T-cell (primary cell): ENCODE results near the gene OR4D9. TPM values are rescaled to one million over a fixed set of nuclear protein-coding genes. Genes with fewer than 3 reads are reported as not detected.
"Not testable (repeated sequence)": the region's sequence is repeated elsewhere in the genome, so short reads cannot be mapped to it uniquely, and the experiment has no call there.

ENCODE experiments used
- ATAC-seq, 4 experiments: fragments of 200-7000 bp in 3 of 4; fragments of 150-1000 bp in 1 of 4; cut with Tn5 transposase; replicated peaks in 1 of 4; 1 replicate in 3 of 4; 2 replicates in 1 of 4; pipeline ENCODE4 v1.10.0; 2021; ENCODE audit warnings: moderate library complexity in 3 of 4, mild to moderate bottlenecking in 2 of 4, moderate number of reproducible peaks in 1 of 4
- CTCF ChIA-PET, 2 donors: fragments of 300-600 bp; sonication (Branson Sonifier 250); formaldehyde crosslinking; loops; one replicate each; lab custom pipeline; 2022; ENCODE audit warnings: antibody characterized with exemption in 2 of 2; lab: Charles Lee
- POLR2A ChIA-PET, 2 donors: fragments of 300-600 bp; sonication (Branson Sonifier 250); formaldehyde crosslinking; loops; one replicate each; lab custom pipeline; 2022; ENCODE audit warnings: antibody characterized with exemption in 2 of 2; lab: Charles Lee
- DNase-seq, 35 experiments: peaks; one replicate each; pipeline versions ENCODE4 v3.0.0 to v3.0.0-alpha.2; 2013 to 2023
- H3K27ac ChIP-seq: one replicate; pipeline ENCODE4 v1.5.1; 2013; ENCODE audit warnings: low read length
- H3K27me3 ChIP-seq, 2 experiments: replicated peaks in 1 of 2; 1 replicate in 1 of 2; 2 replicates in 1 of 2; pipeline versions ENCODE4 v1.6.1 to v1.7.0; 2013; ENCODE audit warnings: low read length in 1 of 2, mixed read lengths in 1 of 2; ENCODE audit not compliant: control insufficient read depth in 2 of 2, insufficient read depth in 2 of 2; ENCODE audit errors: extremely low read depth in 1 of 2
- H3K36me3 ChIP-seq, 2 donors: 1 replicate in 1 of 2; 2 replicates in 1 of 2; pipeline versions ENCODE4 v1.6.1 to v1.7.0; 2013; ENCODE audit warnings: low read length in 1 of 2; ENCODE audit not compliant: control insufficient read depth in 2 of 2, insufficient read depth in 1 of 2; ENCODE audit errors: extremely low read depth in 1 of 2
- H3K4me1 ChIP-seq, 2 experiments: 1 replicate in 1 of 2; 2 replicates in 1 of 2; pipeline versions ENCODE4 v1.6.1 to v1.7.0; 2013; ENCODE audit warnings: low read length in 2 of 2, mixed read lengths in 1 of 2; ENCODE audit not compliant: insufficient read depth in 2 of 2, control insufficient read depth in 1 of 2; ENCODE audit errors: extremely low read depth in 1 of 2
- H3K4me3 ChIP-seq, 2 donors: 1 replicate in 1 of 2; 2 replicates in 1 of 2; pipeline versions ENCODE4 v1.5.1 to v1.7.0; 2013; ENCODE audit warnings: mild to moderate bottlenecking in 2 of 2, low read length in 1 of 2, moderate library complexity in 1 of 2; ENCODE audit not compliant: control insufficient read depth in 1 of 2; ENCODE audit errors: extremely low read depth in 1 of 2
- H3K9me3 ChIP-seq: 2 replicates; pipeline ENCODE4 v1.7.0; 2013
- H3K27ac Mint-ChIP-seq, 2 donors: one replicate each; pipeline ENCODE4 v1.8.0; 2020 to 2021; ENCODE audit warnings: mild to moderate bottlenecking in 2 of 2, mixed read lengths in 2 of 2
- H3K27me3 Mint-ChIP-seq, 2 donors: one replicate each; pipeline ENCODE4 v1.8.0; 2021 to 2022; ENCODE audit warnings: mixed read lengths in 2 of 2
- H3K36me3 Mint-ChIP-seq: one replicate; pipeline ENCODE4 v1.8.0; 2021; ENCODE audit warnings: mixed read lengths
- H3K4me1 Mint-ChIP-seq, 3 donors: one replicate each; pipeline ENCODE4 v1.8.0; 2020 to 2022; ENCODE audit warnings: mixed read lengths in 3 of 3, mild to moderate bottlenecking in 1 of 3
- H3K4me3 Mint-ChIP-seq, 3 donors: one replicate each; pipeline ENCODE4 v1.8.0; 2020 to 2022; ENCODE audit warnings: mild to moderate bottlenecking in 3 of 3, mixed read lengths in 3 of 3, moderate library complexity in 3 of 3
- H3K9me3 Mint-ChIP-seq, 3 donors: one replicate each; pipeline ENCODE4 v1.8.0; 2020 to 2022; ENCODE audit warnings: mixed read lengths in 3 of 3
- WGBS: methylation state at CpG from one replicate; pipeline ENCODE4 v1.1.5; 2013; ENCODE audit warnings: missing lambda C conversion rate; ENCODE audit not compliant: insufficient coverage; 5-methylcytosine and 5-hydroxymethylcytosine counted together
- total RNA-seq, 35 experiments: library from RNA in 6 of 35; stranded (reverse) in 6 of 35; fragments of 120-200 nt in 1 of 35; gene quantifications; one replicate each; pipeline versions ENCODE4 v1.2.1 to v1.2.4 and lab custom pipeline; 2013 to 2026

The OR4D9 gene
- total RNA-seq, 5 donors from 2014 or later (not counting 1 experiment from before 2014, with no cell fraction given): not detected

DNA sequence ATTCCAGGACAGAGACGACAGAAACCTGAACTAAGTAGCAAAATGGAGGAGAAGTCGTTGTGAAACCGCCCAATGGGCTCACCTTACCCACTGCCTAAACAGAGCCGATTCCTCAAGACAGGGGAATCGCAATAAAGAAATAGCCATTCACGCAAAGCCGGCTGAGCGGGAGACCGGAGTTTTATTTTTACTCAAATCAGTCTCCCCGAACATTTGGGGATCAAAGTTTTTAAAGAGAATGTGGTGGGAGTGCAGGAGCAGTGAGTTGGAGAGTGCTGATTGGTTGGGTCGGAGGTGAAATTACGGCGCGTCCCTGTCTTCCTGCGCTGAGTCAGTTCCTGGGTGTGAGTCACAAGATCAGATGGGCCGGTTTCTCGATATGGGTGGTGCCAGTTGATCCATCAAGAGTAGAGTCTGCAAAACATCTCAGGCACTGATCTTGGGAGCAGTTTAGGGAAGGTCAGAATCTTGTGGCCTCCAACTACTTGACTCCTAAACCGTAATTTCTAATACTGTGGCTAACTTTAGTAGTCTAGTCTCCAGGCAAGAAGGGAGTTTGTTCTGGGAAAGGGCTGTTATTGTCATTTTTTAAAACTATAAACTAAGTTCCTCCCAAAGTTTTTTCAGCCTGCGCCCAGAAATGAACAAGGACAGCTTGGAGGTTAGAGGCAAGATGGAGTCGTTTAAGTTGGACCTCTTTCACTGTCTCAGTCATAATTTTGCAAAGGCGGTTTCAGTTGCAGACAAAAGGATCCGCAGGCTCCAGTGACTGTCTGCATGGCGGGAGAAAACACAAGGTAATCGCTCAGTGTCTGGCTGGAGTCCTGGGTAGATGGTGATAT lies 34.1 kb downstream of the OR4D9 start:
- Mint-ChIP-seq H3K4me3 (no peak overlapping the region), H3K36me3 (no peaks in the 10 kb centered on the region), H3K27ac (no peak overlapping the region), H3K27me3 (no peaks in the 10 kb centered on the region), H3K4me1 (peaks cover 3 to 12% (median 7%) of the 10 kb centered on the region in 3 donors), H3K9me3 (no peaks in the 10 kb centered on the region)
- Histone ChIP-seq H3K36me3 (no peaks in the 10 kb centered on the region), H3K4me1 (peaks cover 0 to 5% of the 10 kb centered on the region in 2 experiments), H3K27ac (no peak overlapping the region), H3K9me3 (no peaks in the 10 kb centered on the region), H3K4me3 (no peak overlapping the region), H3K27me3 (peaks cover 0 to 3% of the 10 kb centered on the region in 2 experiments)
- ATAC-seq (no peak), DNase-seq (no peak)
- CTCF ChIA-PET: no interaction called here
- 87% methylated on average over 7 of the region's 24 CpGs for WGBS
- POLR2A ChIA-PET: no interaction called here

DNA sequence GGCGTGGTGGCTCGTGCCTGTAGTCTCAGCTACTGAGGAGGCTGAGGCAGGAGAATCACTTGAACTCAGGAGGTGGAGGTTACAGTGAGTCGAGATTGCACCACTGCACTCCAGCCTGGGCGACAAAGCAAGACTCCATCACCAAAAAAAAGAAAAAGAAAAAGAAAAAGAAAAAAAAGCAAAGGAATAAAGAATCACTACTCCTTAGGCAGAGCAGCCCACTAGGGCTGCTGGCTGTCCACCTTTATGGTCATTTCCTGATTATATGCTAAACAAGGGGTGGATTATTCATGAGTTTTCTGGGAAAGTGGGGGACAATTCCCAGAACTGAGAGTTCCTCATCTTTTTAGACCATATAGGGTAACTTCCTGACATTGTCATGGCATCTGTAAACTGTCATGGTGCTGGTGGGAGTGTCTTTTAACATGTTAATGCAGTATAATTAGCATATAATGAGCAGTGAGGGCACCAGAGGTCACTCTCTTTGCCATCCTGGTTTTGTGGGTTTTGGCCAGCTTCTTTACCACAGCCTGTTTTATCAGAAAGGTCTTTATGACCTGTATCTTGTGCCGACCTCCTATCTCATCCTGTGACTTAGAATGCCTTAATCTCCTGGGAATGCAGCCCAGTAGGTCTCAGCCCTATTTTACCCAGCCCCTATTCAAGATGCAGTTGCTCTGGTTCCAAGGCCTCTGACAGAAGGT lies 36.4 kb downstream of the OR4D9 start:
- POLR2A ChIA-PET, H3K27me3 Mint-ChIP-seq, H3K9me3 Mint-ChIP-seq, H3K4me3 Mint-ChIP-seq, DNase-seq, H3K36me3 Mint-ChIP-seq, H3K9me3 ChIP-seq, H3K4me3 ChIP-seq, H3K27me3 ChIP-seq, H3K36me3 ChIP-seq, CTCF ChIA-PET, ATAC-seq, H3K27ac ChIP-seq, H3K27ac Mint-ChIP-seq: not testable (repeated sequence)
- H3K4me1 Mint-ChIP-seq: peaks cover 20 to 28% (median 22%) of the 10 kb centered on the region in 3 donors
- 71% methylated on average over 1 of the region's 5 CpGs for WGBS
- H3K4me1 ChIP-seq: peaks cover 8 to 14% of the 10 kb centered on the region in 2 experiments

- no peak for ATAC-seq
- CTCF ChIA-PET: no interaction called here
Observed at GRCh38 chr11:59548309-59548656, 36.9 kb downstream of the OR4D9 start.

DNA sequence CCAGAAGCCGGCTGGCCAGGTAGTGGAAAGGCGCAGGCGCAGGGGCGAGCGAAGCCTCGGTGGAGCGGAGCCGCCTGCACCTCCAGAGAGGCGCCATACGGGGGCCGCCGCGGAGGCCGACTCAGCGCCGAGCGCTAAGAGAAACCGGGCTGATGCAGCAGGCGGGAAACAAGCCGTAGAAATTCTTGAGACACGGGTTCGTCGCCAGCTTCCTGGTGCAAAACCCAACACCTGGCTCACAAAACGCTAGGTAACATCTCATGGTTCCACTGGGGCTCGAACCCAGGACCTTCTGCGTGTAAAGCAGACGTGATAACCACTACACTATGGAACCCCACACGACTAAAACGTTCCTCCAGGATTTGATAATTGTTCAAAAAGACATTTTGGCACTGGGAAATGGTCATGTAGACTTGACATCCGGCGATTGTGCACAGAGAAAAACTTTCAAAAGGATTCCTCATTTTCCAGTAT lies 39.1 kb downstream of the OR4D9 start:
- H3K27ac Mint-ChIP-seq: peak overlapping the region; percentile 90 to 92
- H3K36me3 Mint-ChIP-seq: peaks cover 3% of the 10 kb centered on the region
- peak overlapping the region; percentile 85 to 89 (median 87) for H3K4me3 Mint-ChIP-seq
- H3K4me1 Mint-ChIP-seq: peaks cover 21 to 30% (median 25%) of the 10 kb centered on the region in 3 donors
- Histone ChIP-seq H3K4me1 (peaks cover 8 to 15% of the 10 kb centered on the region in 2 experiments), H3K9me3 (no peaks in the 10 kb centered on the region), H3K27ac (peak overlapping the region; percentile 55), H3K4me3 (peak overlapping the region; percentile 73 to 90), H3K36me3 (no peaks in the 10 kb centered on the region), H3K27me3 (no peaks in the 10 kb centered on the region)
- no peaks in the 10 kb centered on the region for H3K9me3 Mint-ChIP-seq
- ChIA-PET CTCF (interaction anchor here (0.6 to 2.3 kb wide), 5 partner anchors 10 to 60 kb away, joined by 3 to 17 read pairs (median 9); no protein-coding TSS in a partner anchor), POLR2A (interaction anchor here in 1 of 2 donors (1.7 kb wide), 1 partner anchor 66 kb away, joined by 4 read pairs; no protein-coding TSS in a partner anchor)
- WGBS: under 1% methylated on average over 30 of the region's 31 CpGs
- ATAC-seq (peak; percentile 87 to 94 (median 92)), DNase-seq (peak; percentile 70 to 91 (median 82))
- H3K27me3 Mint-ChIP-seq: peaks cover 0 to 7% of the 10 kb centered on the region in 2 donors

More at GRCh38 chr11:59548309-59548656, 36.9 kb downstream of the OR4D9 start:
- Mint-ChIP-seq H3K36me3 (peaks cover 3% of the 10 kb centered on the region), H3K27ac (no peak overlapping the region), H3K4me3 (peak overlapping the region in 1 of 3 donors; percentile 89), H3K27me3 (peaks cover 0 to 7% of the 10 kb centered on the region in 2 donors), H3K4me1 (peaks cover 20 to 30% (median 24%) of the 10 kb centered on the region in 3 donors), H3K9me3 (no peaks in the 10 kb centered on the region)
- peaks cover 0 to 3% of the 10 kb centered on the region in 2 experiments for H3K27me3 ChIP-seq
- H3K27ac ChIP-seq: no peak overlapping the region
- peaks cover 8 to 14% of the 10 kb centered on the region in 2 experiments for H3K4me1 ChIP-seq
- no peaks in the 10 kb centered on the region for H3K36me3 ChIP-seq
- no peaks in the 10 kb centered on the region for H3K9me3 ChIP-seq
- POLR2A ChIA-PET: no interaction called here
- DNase-seq: no peak
- no peak overlapping the region for H3K4me3 ChIP-seq
- no CpG with 5 or more reads among the region's 5 CpGs for whole genome bisulfite sequencing

DNA sequence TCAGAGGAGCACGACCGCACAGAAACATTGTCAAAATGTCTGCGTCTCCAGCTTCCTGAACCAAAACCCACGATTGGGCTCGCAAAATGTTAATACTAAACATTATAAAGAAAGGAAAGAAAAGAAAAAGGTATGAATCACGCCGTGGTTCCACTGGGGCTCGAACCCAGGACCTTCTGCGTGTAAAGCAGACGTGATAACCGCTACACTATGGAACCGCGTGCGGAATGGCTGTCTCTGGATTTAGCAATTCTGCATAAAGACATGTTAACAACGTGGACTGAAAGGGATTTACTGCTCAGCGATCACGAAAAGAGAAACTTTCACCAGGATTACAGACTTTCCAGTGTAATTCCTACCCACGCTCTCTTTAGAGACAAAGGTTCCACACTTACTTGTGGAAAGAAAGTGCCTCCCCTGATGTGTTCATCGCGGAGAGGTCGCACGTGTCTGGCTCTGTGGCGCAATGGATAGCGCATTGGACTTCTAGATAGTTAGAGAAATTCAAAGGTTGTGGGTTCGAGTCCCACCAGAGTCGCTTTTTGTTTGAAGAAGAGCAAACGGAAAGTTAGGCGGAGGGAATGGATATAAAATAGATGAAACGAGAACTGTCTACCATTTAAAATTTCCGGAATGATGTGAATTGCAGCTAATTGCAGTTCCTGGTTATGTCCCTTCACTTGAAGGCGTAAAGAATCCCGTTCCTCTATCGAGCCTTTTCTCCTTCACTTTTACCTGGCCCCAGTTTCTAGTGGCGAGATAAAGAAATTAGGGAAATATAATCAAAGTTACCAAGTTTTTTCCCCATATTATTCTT lies 39.7 kb downstream of the OR4D9 start:
- ChIA-PET POLR2A (interaction anchor here (0.6 kb wide), 2 partner anchors 337 to 1844 kb away, joined by 4 to 14 read pairs; no protein-coding TSS in a partner anchor), CTCF (interaction anchor here in 1 of 2 donors (1.0 to 2.3 kb wide), 3 partner anchors 10 to 15 kb away, joined by 3 to 17 read pairs (median 10); no protein-coding TSS in a partner anchor)
- H3K4me1 ChIP-seq: peaks cover 10 to 22% of the 10 kb centered on the region in 2 experiments
- WGBS: under 1% methylated on average over 22 of the region's 34 CpGs
- no peaks in the 10 kb centered on the region for H3K9me3 ChIP-seq
- H3K27ac ChIP-seq: peak overlapping the region; percentile 55
- peak overlapping the region; percentile 85 to 89 (median 87) for H3K4me3 Mint-ChIP-seq
- peak overlapping the region; percentile 73 to 90 for H3K4me3 ChIP-seq
- H3K36me3 ChIP-seq: no peaks in the 10 kb centered on the region
- ATAC-seq: peak; percentile 49 to 56 (median 54)
- no peaks in the 10 kb centered on the region for H3K9me3 Mint-ChIP-seq
- peak; percentile 62 to 89 (median 74) for DNase-seq
- peaks cover 0 to 7% of the 10 kb centered on the region in 2 donors for H3K27me3 Mint-ChIP-seq
- H3K36me3 Mint-ChIP-seq: peaks cover 3% of the 10 kb centered on the region
- peak overlapping the region; percentile 90 to 92 for H3K27ac Mint-ChIP-seq
- peaks cover 0 to 5% of the 10 kb centered on the region in 2 experiments for H3K27me3 ChIP-seq
- peaks cover 27 to 35% (median 32%) of the 10 kb centered on the region in 3 donors for H3K4me1 Mint-ChIP-seq
